ENCODE data around the gene GNLY. TPM values are rescaled to one million over a fixed set of nuclear protein-coding genes. Genes with fewer than 3 reads are reported as not detected.

GNLY gene
- total and polyA plus RNA-seq, 2 of the 13 experiments (the other 11 are each of a cell fraction or from before 2014, with no cell fraction given), result not detected

GRCh38 chr2:85704038-85704437 lies 9.9 kb downstream of the GNLY start:
- no peak for FAIRE-seq
- Histone ChIP-seq H3K4me1 (ENCODE audit: insufficient read depth, low read length) (no peaks in the 10 kb centered on the region), H3K9ac (ENCODE audit: insufficient read depth, low read depth, low read length) (no peak overlapping the region), H3K4me2 (ENCODE audit: low read depth, low read length) (no peak overlapping the region), H2AFZ (ENCODE audit: low read length) (no peak overlapping the region), H3K27ac (ENCODE audit: extremely low read length, insufficient read depth, low read length) (no peak overlapping the region), H3K27me3 (ENCODE audit: control insufficient read depth in 1 of 2, insufficient read depth in 2 of 2, low read length in 2 of 2) (peaks cover 2 to 15% of the 10 kb centered on the region in 2 experiments; a peak in 3 of 5 replicates), H3K9me3 (ENCODE audit: low read length) (no peaks in the 10 kb centered on the region), H3K79me2 (ENCODE audit: insufficient read depth, low read length) (no peaks in the 10 kb centered on the region), H4K20me1 (ENCODE audit: insufficient read depth, low read length) (no peaks in the 10 kb centered on the region), H3K36me3 (replicated peaks in 1 of 2; ENCODE audit: control insufficient read depth in 1 of 2, insufficient read depth in 2 of 2, low read length in 2 of 2) (no peaks in the 10 kb centered on the region), H3K4me3 (replicated peaks in 1 of 3; ENCODE audit: insufficient read depth in 1 of 3, low read depth in 2 of 3, low read length in 3 of 3) (no peak overlapping the region)
- no peak for TF ChIP-seq ZNF674 (CRISPR knock-in tag; IDR thresholded peaks at IDR 0.05; ENCODE audit: low read depth)
- no peak for TF ChIP-seq ZXDC (CRISPR knock-in tag; IDR thresholded peaks at IDR 0.05)
- TF ChIP-seq FOXM1 (CRISPR knock-in tag; IDR thresholded peaks at IDR 0.05), result no peak
- no peak for TF ChIP-seq SP1 (IDR thresholded peaks at IDR 0.05)
- TF ChIP-seq SP1 (CRISPR knock-in tag; IDR thresholded peaks at IDR 0.05), result no peak
- TF ChIP-seq HDAC6 (IDR thresholded peaks at IDR 0.05; ENCODE audit: low read depth, low read length), result no peak
- TF ChIP-seq AKAP8 (CRISPR knock-in tag; IDR thresholded peaks at IDR 0.05), result no peak
- TF ChIP-seq STAG1 (CRISPR knock-in tag; IDR thresholded peaks at IDR 0.05), result no peak
- TF ChIP-seq ZMYM3 (CRISPR knock-in tag; IDR thresholded peaks at IDR 0.05), result no peak
- TF ChIP-seq MAX (IDR thresholded peaks at IDR 0.05), result no peak
- ChIA-PET POLR2A (no interaction called here), CTCF (ENCODE audit: low intra/inter-chr PET ratio, low total read pairs) (no interaction called here)
- in situ Hi-C loops (cut with HindIII; ENCODE audit: extremely low pct_ligation_motif_present, low pct_unique_long_range_greater_than_20kb) (no loop called here), intact Hi-C loops (cut with micrococcal nuclease; ENCODE audit: unreplicated experiment) (no loop called here)
- BruUV-seq (replicated peaks), result no TSS peak
- no peak for DNase-seq (ENCODE audit: low spot score)
- ATAC-seq, result no peak
- WGBS (ENCODE audit: low lambda C conversion rate), result 33% methylated on average over 3 of the region's 3 CpGs
